ENCODE measurements around the gene RANGRF.
"Not testable (repeated sequence)": the region's sequence is repeated elsewhere in the genome, so short reads cannot be mapped to it uniquely, and the experiment has no call there.

- TF ChIP-seq CTCF, POLR2A, POLR2AphosphoS5 (IDR thresholded peaks at IDR 0.05): not testable (repeated sequence)
Measured at GRCh38 chr17:8251411-8251810, 37.1 kb upstream of the RANGRF start.

All from breast epithelium (tissue), 3 donors.